Neural progenitor cell (in vitro differentiated cells): ENCODE data around the gene HVCN1.
"Not testable (repeated sequence)": the region's sequence is repeated elsewhere in the genome, so short reads cannot be mapped to it uniquely, and the experiment has no call there.

Source experiments
- EZH2 ChIP-seq: fragments of 200-600 bp; sonication (generic); IDR thresholded peaks from 2 replicates; pipeline ENCODE4 v1.6.1; 2017; ENCODE audit warnings: antibody characterized with exemption, mild to moderate bottlenecking, moderate library complexity
- TF ChIP-seq, protein P1 (sequence below): fragments of 200-600 bp; sonication (generic); IDR thresholded peaks from 2 replicates; pipeline ENCODE4 v1.5.1; 2017; ENCODE audit warnings: antibody characterized with exemption, mild to moderate bottlenecking

DNA sequence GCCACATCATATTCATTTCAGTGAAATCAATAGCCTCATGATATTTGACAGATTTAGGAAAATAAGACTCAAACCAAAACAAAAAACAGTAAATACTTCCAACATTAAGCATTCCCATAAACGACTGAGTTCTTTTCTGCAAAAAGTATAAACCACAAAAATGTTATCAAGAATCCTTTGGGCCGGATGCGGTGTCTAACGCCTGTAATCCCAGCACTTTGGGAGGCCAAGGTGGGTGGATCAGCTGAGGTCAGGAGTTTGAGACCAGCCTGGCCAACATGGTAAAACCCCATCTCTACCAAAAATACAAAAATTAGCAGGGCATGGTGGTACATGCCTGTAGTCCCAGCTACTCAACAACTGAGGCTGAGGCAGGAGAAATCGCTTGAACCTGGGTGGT, 48.1 kb upstream of the HVCN1 start:
- TF ChIP-seq, protein P1, sequence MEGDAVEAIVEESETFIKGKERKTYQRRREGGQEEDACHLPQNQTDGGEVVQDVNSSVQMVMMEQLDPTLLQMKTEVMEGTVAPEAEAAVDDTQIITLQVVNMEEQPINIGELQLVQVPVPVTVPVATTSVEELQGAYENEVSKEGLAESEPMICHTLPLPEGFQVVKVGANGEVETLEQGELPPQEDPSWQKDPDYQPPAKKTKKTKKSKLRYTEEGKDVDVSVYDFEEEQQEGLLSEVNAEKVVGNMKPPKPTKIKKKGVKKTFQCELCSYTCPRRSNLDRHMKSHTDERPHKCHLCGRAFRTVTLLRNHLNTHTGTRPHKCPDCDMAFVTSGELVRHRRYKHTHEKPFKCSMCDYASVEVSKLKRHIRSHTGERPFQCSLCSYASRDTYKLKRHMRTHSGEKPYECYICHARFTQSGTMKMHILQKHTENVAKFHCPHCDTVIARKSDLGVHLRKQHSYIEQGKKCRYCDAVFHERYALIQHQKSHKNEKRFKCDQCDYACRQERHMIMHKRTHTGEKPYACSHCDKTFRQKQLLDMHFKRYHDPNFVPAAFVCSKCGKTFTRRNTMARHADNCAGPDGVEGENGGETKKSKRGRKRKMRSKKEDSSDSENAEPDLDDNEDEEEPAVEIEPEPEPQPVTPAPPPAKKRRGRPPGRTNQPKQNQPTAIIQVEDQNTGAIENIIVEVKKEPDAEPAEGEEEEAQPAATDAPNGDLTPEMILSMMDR, result not testable (repeated sequence)
- TF ChIP-seq EZH2, result not testable (repeated sequence)
